ENCODE data around the gene UVSSA. TPM values are rescaled to one million over a fixed set of nuclear protein-coding genes. Genes with fewer than 3 reads are reported as not detected.
"Not testable (repeated sequence)": the region's sequence is repeated elsewhere in the genome, so short reads cannot be mapped to it uniquely, and the experiment has no call there.

The UVSSA gene
- total RNA-seq, 2 donors from 2014 or later, result 18.2 to 26.0 TPM

DNA sequence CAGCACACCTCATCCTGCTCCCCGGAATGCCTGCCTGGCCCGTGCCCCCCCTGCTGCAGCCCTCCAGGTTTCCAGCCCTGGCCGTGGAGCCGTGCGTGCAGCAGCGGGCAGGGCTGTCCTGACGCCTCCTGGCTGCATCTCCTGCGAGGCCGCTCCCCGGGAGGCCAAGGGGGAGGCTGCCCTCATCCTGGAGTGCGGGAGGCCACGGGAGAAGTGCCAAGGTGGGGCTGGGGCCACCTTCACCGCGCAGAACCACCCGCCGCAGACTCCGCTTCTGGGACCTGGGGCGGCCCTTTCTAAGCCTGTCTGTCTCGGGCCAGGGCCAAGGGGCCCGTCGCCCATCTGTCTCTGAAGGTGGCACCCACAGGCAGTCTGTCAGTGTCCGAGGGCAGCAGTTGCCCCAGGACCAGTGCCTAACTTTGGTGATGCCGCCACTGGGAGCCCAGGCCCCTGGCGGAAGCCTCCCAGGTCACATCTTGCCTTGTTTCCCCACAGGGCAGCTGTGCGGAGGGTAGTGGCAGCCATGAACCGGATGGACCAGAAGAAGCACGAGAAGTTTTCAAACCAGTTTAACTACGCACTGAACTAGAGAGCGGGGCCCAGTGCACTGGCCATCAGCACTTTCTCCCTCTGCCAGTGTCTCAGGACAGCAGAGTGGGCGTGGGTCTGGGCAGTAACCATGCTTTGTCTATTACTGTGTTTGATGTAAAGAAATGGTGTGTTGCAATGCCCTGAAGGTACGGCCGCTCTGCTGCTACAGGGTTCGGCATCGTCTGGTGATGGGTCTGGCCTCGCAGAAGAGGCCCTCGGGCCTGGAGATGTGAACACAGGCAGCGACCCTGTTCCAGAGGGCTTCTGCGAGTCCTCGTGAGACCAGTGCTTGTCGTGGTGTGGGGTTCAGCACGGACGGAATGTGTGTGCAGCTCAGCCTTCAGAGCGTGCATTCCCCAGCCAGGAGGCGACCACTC lies 38.6 kb downstream of the UVSSA start:
- Histone ChIP-seq H3K27me3 (no peaks in the 10 kb centered on the region), H3K4me1 (no peaks in the 10 kb centered on the region), H3K9me3 (no peaks in the 10 kb centered on the region), H3K27ac (no peak overlapping the region), H3K4me3 (no peak overlapping the region), H3K36me3 (replicated peaks in 1 of 2; ENCODE audit: insufficient read depth in 1 of 2, low read depth in 2 of 2) (peaks cover 0 to 1% of the 10 kb centered on the region in 2 donors)
- peak in 2 of 4 donors; percentile 6 to 7 for DNase-seq
- TF ChIP-seq, protein P1, sequence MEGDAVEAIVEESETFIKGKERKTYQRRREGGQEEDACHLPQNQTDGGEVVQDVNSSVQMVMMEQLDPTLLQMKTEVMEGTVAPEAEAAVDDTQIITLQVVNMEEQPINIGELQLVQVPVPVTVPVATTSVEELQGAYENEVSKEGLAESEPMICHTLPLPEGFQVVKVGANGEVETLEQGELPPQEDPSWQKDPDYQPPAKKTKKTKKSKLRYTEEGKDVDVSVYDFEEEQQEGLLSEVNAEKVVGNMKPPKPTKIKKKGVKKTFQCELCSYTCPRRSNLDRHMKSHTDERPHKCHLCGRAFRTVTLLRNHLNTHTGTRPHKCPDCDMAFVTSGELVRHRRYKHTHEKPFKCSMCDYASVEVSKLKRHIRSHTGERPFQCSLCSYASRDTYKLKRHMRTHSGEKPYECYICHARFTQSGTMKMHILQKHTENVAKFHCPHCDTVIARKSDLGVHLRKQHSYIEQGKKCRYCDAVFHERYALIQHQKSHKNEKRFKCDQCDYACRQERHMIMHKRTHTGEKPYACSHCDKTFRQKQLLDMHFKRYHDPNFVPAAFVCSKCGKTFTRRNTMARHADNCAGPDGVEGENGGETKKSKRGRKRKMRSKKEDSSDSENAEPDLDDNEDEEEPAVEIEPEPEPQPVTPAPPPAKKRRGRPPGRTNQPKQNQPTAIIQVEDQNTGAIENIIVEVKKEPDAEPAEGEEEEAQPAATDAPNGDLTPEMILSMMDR (IDR thresholded peaks at IDR 0.05), result no peak
- TF ChIP-seq POLR2A (IDR thresholded peaks at IDR 0.05), result no peak
- intact Hi-C loops (cut with DNase I), result no loop called here
- WGBS, 2 donors, result 94 to 98% methylated on average over 24 to 39 of the region's 44 CpGs
- no peak for ATAC-seq

DNA sequence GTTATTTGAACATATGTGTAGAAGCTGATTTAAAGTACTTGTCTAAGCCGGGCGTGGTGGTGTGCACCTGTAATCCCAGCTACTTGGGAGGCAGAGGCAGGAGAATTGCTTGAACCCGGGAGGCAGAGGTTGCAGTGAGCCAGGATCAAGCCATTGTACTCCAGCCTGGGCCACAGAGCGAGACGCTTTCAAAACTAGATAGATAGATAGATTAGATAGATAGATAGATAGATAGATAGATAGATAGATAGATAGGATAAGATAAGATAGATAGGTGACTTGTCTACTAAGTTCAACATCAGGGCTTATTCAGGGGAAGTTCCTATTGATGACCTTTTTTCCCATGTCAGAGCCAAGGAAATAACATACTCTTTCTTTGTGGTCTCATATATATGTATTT lies 46.4 kb downstream of the UVSSA start:
- H3K4me1 ChIP-seq; H3K27me3 ChIP-seq; intact Hi-C loops (cut with DNase I); ATAC-seq; H3K36me3 ChIP-seq (replicated peaks in 1 of 2; ENCODE audit: insufficient read depth in 1 of 2, low read depth in 2 of 2); H3K4me3 ChIP-seq; H3K27ac ChIP-seq; DNase-seq: not testable (repeated sequence)
- peaks cover 0 to 13% (median 0%) of the 10 kb centered on the region in 3 donors for H3K9me3 ChIP-seq
- WGBS, 2 donors, result 95 to 98% methylated on average over 5 of the region's 5 CpGs

DNA sequence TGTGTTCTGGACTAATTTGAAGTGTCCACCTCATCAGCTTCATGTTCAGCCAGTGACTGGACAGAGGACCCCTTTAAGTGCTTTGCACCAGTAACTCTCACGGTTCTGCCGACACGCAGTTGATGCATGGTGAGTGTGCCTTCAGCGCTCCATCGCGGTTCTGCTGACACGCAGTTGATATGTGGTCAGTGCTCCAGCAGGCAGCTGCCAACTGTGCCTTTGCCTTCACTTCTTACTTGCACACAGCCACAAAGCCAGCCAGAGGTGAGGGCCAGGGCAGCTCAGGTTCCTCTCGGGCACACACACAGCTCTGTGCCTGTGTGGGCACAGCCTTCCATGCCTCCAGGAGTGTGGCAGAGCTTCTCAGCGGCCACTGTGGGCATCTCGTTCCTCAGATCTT lies 46.9 kb downstream of the UVSSA start:
- TF ChIP-seq, protein P1 (IDR thresholded peaks at IDR 0.05), result no peak
- DNase-seq (peak in 2 of 4 donors; percentile 3 to 5), ATAC-seq (no peak)
- WGBS, 2 donors, result 95 to 97% methylated on average over 9 to 10 of the region's 10 CpGs
- Histone ChIP-seq H3K36me3 (replicated peaks in 1 of 2; ENCODE audit: insufficient read depth in 1 of 2, low read depth in 2 of 2) (no peaks in the 10 kb centered on the region), H3K27me3 (no peaks in the 10 kb centered on the region), H3K4me1 (no peaks in the 10 kb centered on the region), H3K27ac (no peak overlapping the region), H3K9me3 (peaks cover 0 to 13% (median 0%) of the 10 kb centered on the region in 3 donors), H3K4me3 (no peak overlapping the region)
- intact Hi-C loops (cut with DNase I), result no loop called here

DNA sequence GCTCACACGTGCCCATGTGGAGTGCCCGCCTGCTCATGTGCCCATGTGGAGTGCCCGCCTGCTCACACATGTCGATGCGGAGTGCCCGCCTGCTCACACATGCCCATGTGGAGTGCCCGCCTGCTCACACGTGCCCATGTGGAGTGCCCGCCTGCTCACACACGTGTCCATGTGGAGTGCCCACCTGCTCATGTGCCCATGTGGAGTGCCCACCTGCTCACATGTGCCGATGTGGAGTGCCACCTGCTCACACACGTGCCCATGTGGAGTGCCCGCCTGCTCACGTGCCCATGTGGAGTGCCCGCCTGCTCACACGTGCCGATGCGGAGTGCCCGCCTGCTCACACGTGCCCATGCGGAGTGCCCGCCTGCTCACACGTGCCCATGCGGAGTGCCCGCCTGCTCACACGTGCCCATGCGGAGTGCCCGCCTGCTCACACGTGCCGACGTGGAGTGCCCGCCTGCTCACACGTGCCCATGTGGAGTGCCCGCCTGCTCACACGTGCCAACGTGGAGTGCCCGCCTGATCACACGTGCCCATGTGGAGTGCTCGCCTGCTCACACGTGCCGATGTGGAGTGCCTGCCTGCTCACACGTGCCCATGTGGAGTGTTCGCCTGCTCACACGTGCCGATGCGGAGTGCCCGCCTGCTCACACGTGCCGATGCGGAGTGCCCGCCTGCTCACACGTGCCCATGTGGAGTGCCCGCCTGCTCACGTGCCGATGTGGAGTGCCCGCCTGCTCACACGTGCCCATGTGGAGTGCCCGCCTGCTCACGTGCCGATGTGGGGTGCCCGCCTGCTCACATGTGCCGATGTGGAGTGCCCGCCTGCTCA lies 47.8 kb downstream of the UVSSA start:
- whole genome bisulfite sequencing, 2 donors, result 80 to 90% methylated on average over 9 to 57 of the region's 63 CpGs
- H3K27ac ChIP-seq; H3K36me3 ChIP-seq (replicated peaks in 1 of 2; ENCODE audit: insufficient read depth in 1 of 2, low read depth in 2 of 2); intact Hi-C loops (cut with DNase I); H3K4me3 ChIP-seq; H3K27me3 ChIP-seq; H3K4me1 ChIP-seq; ATAC-seq: not testable (repeated sequence)
- DNase-seq, result peak in 2 of 4 donors; percentile 4
- peaks cover 0 to 13% (median 0%) of the 10 kb centered on the region in 3 donors for H3K9me3 ChIP-seq

DNA sequence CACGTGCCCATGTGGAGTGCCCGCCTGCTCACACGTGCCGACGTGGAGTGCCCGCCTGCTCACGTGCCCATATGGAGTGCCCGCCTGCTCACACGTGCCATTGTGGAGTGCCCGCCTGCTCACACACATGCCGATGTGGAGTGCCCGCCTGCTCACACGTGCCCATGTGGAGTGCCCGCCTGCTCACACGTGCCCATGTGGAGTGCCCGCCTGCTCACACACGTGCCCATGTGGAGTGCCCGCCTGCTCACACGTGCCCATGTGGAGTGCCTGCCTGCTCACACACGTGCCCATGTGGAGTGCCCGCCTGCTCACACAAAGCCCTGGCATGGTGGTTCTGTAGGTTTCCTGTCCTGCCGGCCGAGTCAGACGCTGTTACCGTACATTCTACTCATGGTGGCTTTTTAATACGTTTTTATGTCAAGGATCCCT lies 48.4 kb downstream of the UVSSA start:
- H3K27me3 ChIP-seq; H3K36me3 ChIP-seq (replicated peaks in 1 of 2; ENCODE audit: insufficient read depth in 1 of 2, low read depth in 2 of 2); H3K4me1 ChIP-seq; H3K4me3 ChIP-seq; intact Hi-C loops (cut with DNase I); H3K27ac ChIP-seq; ATAC-seq: not testable (repeated sequence)
- 91 to 94% methylated on average over 19 to 21 of the region's 26 CpGs for whole genome bisulfite sequencing, 2 donors
- DNase-seq, result peak in 2 of 4 donors; percentile 2
- peaks cover 0 to 13% (median 0%) of the 10 kb centered on the region in 3 donors for H3K9me3 ChIP-seq

All from body of pancreas (tissue), 4 donors.